Epithelial cell of esophagus (primary cell): Measurements from ENCODE around the gene RPL22L1.
A peak's percentile ranks its signal among the peaks of the same experiment; 100 is the strongest.

ENCODE experiments used
- DNase-seq: peaks from one replicate; pipeline ENCODE4 v3.0.0; 2010; ENCODE audit warnings: low read depth
- H3K4me3 ChIP-seq: 2 replicates; pipeline ENCODE4 v1.5.1; 2011; ENCODE audit warnings: mild to moderate bottlenecking, low read length, control low read depth
- CTCF ChIP-seq: IDR thresholded peaks from 2 replicates; pipeline ENCODE4 v1.5.1; 2011; ENCODE audit warnings: low read depth, mild to moderate bottlenecking, low read length, control low read depth, inconsistent platforms; ENCODE audit not compliant: insufficient read depth; ENCODE audit errors: missing control alignments

The RPL22L1 gene

GRCh38 chr3:170844377-170844776 lies 25.6 kb downstream of the RPL22L1 start:
- no peak for TF ChIP-seq CTCF
- DNase-seq, result no peak
- H3K4me3 ChIP-seq, result no peak overlapping the region

- no peak for TF ChIP-seq CTCF
- H3K4me3 ChIP-seq, result no peak overlapping the region
- DNase-seq, result no peak
Measured at GRCh38 chr3:170840291-170840859, 29.6 kb downstream of the RPL22L1 start.

GRCh38 chr3:170839518-170840100 lies 30.4 kb downstream of the RPL22L1 start:
- H3K4me3 ChIP-seq, result no peak overlapping the region
- TF ChIP-seq CTCF, result no peak
- peak; percentile 45 for DNase-seq

- TF ChIP-seq CTCF, result no peak
- no peak overlapping the region for H3K4me3 ChIP-seq
- no peak for DNase-seq
Measured at GRCh38 chr3:170836491-170836890, 33.5 kb downstream of the RPL22L1 start.

- TF ChIP-seq CTCF, result no peak
- DNase-seq, result no peak
Measured at GRCh38 chr3:170835336-170835735, 34.7 kb downstream of the RPL22L1 start.

GRCh38 chr3:170830580-170830979 lies 39.4 kb downstream of the RPL22L1 start:
- no peak for TF ChIP-seq CTCF
- H3K4me3 ChIP-seq, result no peak overlapping the region
- no peak for DNase-seq

More at GRCh38 chr3:170835336-170835735, 34.7 kb downstream of the RPL22L1 start:
- no peak overlapping the region for H3K4me3 ChIP-seq
